Esophagus muscularis mucosa (tissue), 4 donors: ENCODE results near the gene ENKD1. TPM values are rescaled to one million over a fixed set of nuclear protein-coding genes. Genes with fewer than 3 reads are reported as not detected.

Experiments used
- DNase-seq: peaks from one replicate; pipeline ENCODE4 v3.0.0-alpha.2; 2017; ENCODE audit errors: extremely low spot score
- H3K27ac ChIP-seq, 4 donors: fragments of 200-600 bp; sonication (generic); replicated peaks in 1 of 4; 1 replicate in 3 of 4; 2 replicates in 1 of 4; pipeline ENCODE4 v1.5.1; 2016 to 2019; ENCODE audit warnings: mild to moderate bottlenecking in 1 of 4
- H3K27me3 ChIP-seq, 4 donors: fragments of 200-600 bp; sonication (generic); one replicate each; pipeline versions ENCODE4 v1.5.1 to v1.6.0; 2016 to 2019
- H3K36me3 ChIP-seq, 4 donors: fragments of 200-600 bp; sonication (generic); one replicate each; pipeline ENCODE4 v1.5.1; 2016 to 2019
- H3K4me1 ChIP-seq, 4 donors: fragments of 200-600 bp; sonication (generic); one replicate each; pipeline ENCODE4 v1.5.1; 2016 to 2019
- H3K4me3 ChIP-seq, 4 donors: fragments of 200-600 bp; sonication (generic); 1 replicate in 2 of 4; 2 replicates in 2 of 4; pipeline ENCODE4 v1.5.1; 2016 to 2019; ENCODE audit warnings: mild to moderate bottlenecking in 4 of 4, moderate library complexity in 1 of 4
- H3K9me3 ChIP-seq, 4 donors: fragments of 200-600 bp; sonication (generic); 1 replicate in 3 of 4; 2 replicates in 1 of 4; pipeline ENCODE4 v1.5.1; 2016 to 2019
- CTCF ChIP-seq, 3 experiments: fragments of 200-600 bp in 2 of 3; fragments of 450-650 bp in 1 of 3; sonication (generic) in 2 of 3; IDR thresholded peaks; one replicate each; pipeline ENCODE4 v1.5.1; 2017 to 2019; ENCODE audit warnings: antibody characterized with exemption in 3 of 3, mild to moderate bottlenecking in 2 of 3, moderate library complexity in 1 of 3
- EP300 ChIP-seq: sonication (generic); formaldehyde crosslinking; IDR thresholded peaks from one replicate; pipeline ENCODE4 v1.6.1; 2017; ENCODE audit warnings: antibody characterized with exemption
- POLR2A ChIP-seq: fragments of 450-650 bp; IDR thresholded peaks from one replicate; pipeline ENCODE4 v1.6.1; 2017; ENCODE audit warnings: antibody characterized with exemption, moderate library complexity, mild to moderate bottlenecking, low read depth
- POLR2AphosphoS5 ChIP-seq, 2 donors: sonication (generic); formaldehyde crosslinking; IDR thresholded peaks; one replicate each; pipeline ENCODE4 v1.6.1; 2017; ENCODE audit warnings: antibody characterized with exemption in 2 of 2
- WGBS: methylation state at CpG from one replicate; pipeline ENCODE4 v1.1.5; 2018; 5-methylcytosine and 5-hydroxymethylcytosine counted together
- intact Hi-C: fragments of 100-400 bp; cut with DNase I; formaldehyde crosslinking; loops from one replicate; pipeline ENCODE4 v1.15.1; 2023
- total RNA-seq, 4 donors: library from RNA; depleted of rRNA; stranded (reverse); fragments of >200 nt; gene quantifications; one replicate each; pipeline versions ENCODE4 v1.1.0 to v1.2.1, GENCODE V29; 2016

ENKD1 gene
- total RNA-seq, 4 donors from 2014 or later = 24.5 to 47.3 (median 35.6) TPM

GRCh38 chr16:67679935-67680897 is 13.7 kb upstream of the ENKD1 start:
- WGBS = 94% methylated on average over 10 of the region's 10 CpGs
- no peak for DNase-seq
- Histone ChIP-seq H3K27me3 (no peaks in the 10 kb centered on the region), H3K36me3 (peaks cover 6 to 51% (median 29%) of the 10 kb centered on the region in 4 donors), H3K9me3 (no peaks in the 10 kb centered on the region), H3K27ac (no peak overlapping the region), H3K4me1 (peaks cover 0 to 23% (median 5%) of the 10 kb centered on the region in 4 donors), H3K4me3 (no peak overlapping the region)
- intact Hi-C loops = no loop called here
- TF ChIP-seq POLR2A (no peak), POLR2AphosphoS5 (IDR thresholded peaks at IDR 0.05) (no peak), EP300 (no peak), CTCF (IDR thresholded peaks at IDR 0.05) (no peak)

GRCh38 chr16:67678354-67679023 is 11.9 kb upstream of the ENKD1 start:
- no peak for DNase-seq
- 79% methylated on average over 12 of the region's 12 CpGs for WGBS
- Histone ChIP-seq H3K4me1 (peaks cover 14 to 30% (median 20%) of the 10 kb centered on the region in 4 donors), H3K27me3 (no peaks in the 10 kb centered on the region), H3K27ac (no peak overlapping the region), H3K9me3 (no peaks in the 10 kb centered on the region), H3K4me3 (no peak overlapping the region), H3K36me3 (peaks cover 0 to 40% (median 19%) of the 10 kb centered on the region in 4 donors)
- TF ChIP-seq POLR2A (no peak), POLR2AphosphoS5 (IDR thresholded peaks at IDR 0.05) (no peak), CTCF (IDR thresholded peaks at IDR 0.05) (no peak), EP300 (no peak)
- intact Hi-C loops = no loop called here

- DNase-seq = no peak
- no peaks in the 10 kb centered on the region for H3K27me3 ChIP-seq
- intact Hi-C loops = no loop called here
- peaks cover 0 to 35% (median 16%) of the 10 kb centered on the region in 4 donors for H3K36me3 ChIP-seq
- peaks cover 22 to 38% (median 27%) of the 10 kb centered on the region in 4 donors for H3K4me1 ChIP-seq
- no peaks in the 10 kb centered on the region for H3K9me3 ChIP-seq
- no peak overlapping the region for H3K4me3 ChIP-seq
- H3K27ac ChIP-seq = no peak overlapping the region
- no peak for TF ChIP-seq POLR2AphosphoS5 (IDR thresholded peaks at IDR 0.05)
- TF ChIP-seq POLR2A = no peak
- no peak for TF ChIP-seq CTCF (IDR thresholded peaks at IDR 0.05)
- TF ChIP-seq EP300 = no peak
- 100% methylated on average over 1 of the region's 1 CpG for WGBS
Measured at GRCh38 chr16:67677712-67678111, 11.2 kb upstream of the ENKD1 start.

GRCh38 chr16:67676939-67677338 is 10.4 kb upstream of the ENKD1 start:
- Histone ChIP-seq H3K9me3 (no peaks in the 10 kb centered on the region), H3K36me3 (peaks cover 0 to 32% (median 15%) of the 10 kb centered on the region in 4 donors), H3K27ac (no peak overlapping the region), H3K27me3 (no peaks in the 10 kb centered on the region), H3K4me1 (peaks cover 25 to 44% (median 32%) of the 10 kb centered on the region in 4 donors), H3K4me3 (no peak overlapping the region)
- intact Hi-C loops = no loop called here
- no peak for DNase-seq
- 90% methylated on average over 8 of the region's 8 CpGs for WGBS
- TF ChIP-seq CTCF (IDR thresholded peaks at IDR 0.05) = no peak
- TF ChIP-seq POLR2AphosphoS5 (IDR thresholded peaks at IDR 0.05) = no peak
- no peak for TF ChIP-seq EP300
- TF ChIP-seq POLR2A = no peak
